GM21737 (cell line): Measurements from ENCODE around the gene SP100.
"Not testable (repeated sequence)": the region's sequence is repeated elsewhere in the genome, so short reads cannot be mapped to it uniquely, and the experiment has no call there.

Experiments
- ATAC-seq: cut with Tn5 transposase; IDR thresholded peaks from one replicate; pipeline ENCODE4 v1.9.1; 2021; ENCODE audit warnings: mild to moderate bottlenecking, moderate library complexity; ENCODE audit not compliant: unreplicated experiment

The SP100 gene

DNA sequence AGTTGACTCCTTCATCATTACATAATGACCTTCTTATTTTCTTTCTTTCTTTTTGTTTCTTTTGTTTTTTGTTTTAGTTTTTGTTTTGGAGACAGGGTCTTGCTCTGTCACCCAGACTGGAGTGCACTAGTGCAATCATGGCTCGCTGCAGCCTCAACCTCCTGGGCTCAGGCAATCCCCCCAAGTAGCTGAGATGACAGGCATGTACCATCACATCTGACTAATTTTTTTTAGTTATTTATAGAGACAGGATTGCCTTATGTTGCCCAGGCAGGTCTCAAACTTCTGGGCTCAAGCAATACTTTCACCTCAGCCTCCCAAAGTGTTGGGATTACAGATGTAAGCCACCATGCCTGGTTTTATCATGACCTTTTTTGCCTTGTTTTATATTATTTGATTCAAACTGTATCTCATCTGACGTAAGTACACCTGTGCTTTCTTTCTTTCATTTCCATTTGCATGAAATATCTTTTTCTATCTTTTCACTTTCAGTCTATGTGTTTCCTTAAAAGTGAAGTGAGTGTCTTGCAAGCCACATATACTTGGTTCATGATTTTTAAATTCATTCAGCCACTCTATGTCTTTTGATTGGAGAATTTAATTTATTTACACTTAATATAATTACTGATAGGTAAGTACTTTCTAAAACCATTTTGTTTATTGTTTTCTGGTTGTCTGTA, 39.1 kb downstream of the SP100 start:
- ATAC-seq = no peak

DNA sequence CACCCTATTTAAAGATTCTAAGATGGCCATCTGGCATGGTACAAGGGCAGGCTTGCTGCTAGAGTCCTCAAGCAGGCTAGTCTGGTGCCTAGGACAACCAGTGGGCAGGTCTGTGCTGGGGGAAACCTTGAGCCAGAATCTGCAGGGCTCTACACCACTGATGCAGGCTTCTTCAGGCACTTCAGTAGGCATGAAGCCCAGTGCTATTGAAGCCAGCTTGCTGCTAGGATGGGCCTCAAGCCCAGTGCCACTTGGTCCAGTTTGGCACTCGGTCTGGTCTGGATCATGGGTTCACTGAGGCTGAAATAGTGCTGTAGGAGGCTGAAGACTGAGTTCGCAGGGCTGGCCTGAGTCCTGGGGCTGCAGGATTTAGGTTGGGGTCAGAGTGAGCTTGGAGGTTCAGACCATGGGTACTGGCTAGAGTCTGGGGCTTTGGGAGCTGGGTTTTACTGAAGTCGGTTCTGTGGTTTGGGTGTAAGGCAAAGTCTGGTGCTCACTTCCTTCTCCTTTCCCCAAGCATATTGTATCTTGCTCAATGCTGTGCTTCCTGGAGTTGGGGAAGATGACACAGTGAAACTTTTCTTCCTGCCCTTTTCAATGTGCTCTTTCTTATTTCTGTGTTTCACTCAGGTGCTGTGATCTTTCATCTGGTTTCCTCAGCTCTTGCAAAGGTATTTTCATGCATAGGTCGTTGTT, 41.2 kb downstream of the SP100 start:
- no peak for ATAC-seq

DNA sequence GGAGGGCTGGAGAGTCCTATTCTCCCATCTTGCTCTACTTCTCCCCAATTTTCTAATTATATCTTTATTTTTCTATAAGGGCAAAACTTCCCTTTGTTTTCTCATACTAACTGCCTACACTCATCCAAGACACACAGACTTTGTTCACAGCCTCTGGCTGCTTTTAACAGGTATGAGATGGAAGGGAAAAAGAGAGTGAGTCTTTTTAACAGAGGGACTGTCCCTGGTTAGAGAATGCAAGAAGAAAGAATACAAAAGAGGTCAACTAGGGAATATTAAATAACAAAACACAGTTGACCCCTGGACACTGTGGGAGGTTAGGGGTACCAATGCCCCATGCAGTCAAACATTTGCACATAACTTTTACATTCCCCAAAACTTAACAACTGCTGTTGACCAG, 41.8 kb downstream of the SP100 start:
- ATAC-seq = no peak

DNA sequence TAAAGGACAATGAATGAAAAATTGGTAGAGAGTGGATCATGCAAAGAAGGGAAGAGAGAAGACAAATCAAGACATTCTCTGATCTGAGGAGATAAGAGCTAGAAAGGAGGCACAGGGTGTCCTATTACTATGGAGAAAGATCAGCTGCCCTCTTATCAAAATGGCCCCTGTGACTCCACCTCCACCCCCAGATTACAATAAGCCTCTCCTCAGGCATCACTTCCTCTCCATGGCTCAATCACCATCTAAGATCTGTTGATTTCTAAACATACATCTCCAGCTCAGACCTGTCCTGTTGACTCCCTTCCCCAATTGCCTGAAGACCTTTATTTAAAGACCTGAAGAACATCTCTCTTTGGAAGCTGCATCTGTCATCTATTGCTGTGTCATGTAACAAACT, 43.2 kb downstream of the SP100 start:
- no peak for ATAC-seq

DNA sequence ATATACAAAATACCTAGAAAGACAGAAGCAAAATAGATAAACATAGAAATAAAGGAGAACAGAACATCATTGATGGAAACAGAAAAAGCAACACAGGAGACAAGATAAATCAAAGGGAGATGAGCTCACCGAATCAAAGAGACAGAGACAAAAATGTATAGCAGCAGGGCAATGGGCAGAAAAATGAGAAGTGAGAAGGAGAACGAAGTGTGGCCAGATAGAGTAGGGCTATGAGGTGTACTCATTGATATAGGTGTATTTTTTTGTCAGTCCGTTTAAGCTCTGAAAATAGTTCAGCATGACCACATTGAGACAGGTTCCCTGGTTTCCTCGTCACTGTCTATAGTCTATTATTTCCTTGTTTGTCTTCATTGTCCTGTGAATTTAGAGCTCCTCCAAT, 55.1 kb downstream of the SP100 start:
- no peak for ATAC-seq

DNA sequence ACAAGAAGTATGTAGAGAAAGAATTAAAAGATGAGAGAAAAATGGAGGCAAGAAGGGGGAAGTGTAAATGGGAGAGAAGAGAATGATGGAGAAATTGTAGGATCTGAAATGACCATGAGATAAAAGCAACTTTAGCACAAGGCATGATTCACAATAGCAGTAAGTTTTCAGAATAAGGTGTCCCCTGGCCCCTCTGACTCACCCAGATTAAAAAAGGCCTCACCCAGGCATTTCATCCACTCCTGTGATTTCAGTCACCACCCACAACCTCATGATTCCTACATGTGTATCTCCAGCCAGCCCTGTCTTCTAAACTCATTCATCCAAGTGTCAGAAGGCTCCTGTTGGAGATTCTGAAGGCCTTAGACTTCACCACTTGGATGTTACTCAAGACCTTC, 56.6 kb downstream of the SP100 start:
- no peak for ATAC-seq

DNA sequence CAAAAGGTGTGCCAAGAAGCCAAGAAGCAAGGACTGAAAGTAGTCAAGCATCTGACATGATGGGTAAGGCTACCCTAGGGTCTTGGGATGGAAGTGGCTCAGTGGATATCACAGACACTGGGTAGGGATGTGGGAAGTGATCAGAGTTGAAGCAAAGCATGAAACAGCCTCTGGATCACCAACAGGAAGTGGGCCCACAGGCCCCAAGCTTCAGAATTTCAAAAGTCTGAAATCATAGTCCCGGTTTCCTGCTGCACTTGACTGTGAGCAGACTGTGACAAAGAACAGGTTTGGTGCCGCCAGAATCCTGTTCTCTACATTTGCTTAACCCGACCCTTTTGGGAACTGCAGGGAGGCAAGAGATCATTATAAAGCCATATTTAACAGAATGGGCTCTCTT, 57.4 kb downstream of the SP100 start:
- no peak for ATAC-seq

DNA sequence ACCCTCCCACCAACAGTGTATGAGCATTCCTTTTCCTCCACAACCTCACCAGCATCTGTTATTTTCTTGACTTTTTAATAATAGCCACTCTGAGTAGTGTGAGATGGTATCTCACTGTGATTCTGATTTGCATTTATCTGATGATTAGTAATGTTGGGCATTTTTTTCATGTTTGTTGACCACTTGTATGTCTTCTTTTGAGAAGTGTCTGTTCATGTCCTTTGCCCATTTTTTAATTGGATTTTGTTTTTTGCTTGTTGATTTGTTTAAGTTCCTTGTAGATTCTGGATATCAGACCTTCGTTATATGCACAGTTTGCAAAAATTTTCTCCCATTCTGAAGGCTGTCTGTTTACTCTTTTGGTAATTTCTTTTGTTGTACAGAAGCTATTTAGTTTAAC, 59.1 kb downstream of the SP100 start:
- ATAC-seq = no peak

DNA sequence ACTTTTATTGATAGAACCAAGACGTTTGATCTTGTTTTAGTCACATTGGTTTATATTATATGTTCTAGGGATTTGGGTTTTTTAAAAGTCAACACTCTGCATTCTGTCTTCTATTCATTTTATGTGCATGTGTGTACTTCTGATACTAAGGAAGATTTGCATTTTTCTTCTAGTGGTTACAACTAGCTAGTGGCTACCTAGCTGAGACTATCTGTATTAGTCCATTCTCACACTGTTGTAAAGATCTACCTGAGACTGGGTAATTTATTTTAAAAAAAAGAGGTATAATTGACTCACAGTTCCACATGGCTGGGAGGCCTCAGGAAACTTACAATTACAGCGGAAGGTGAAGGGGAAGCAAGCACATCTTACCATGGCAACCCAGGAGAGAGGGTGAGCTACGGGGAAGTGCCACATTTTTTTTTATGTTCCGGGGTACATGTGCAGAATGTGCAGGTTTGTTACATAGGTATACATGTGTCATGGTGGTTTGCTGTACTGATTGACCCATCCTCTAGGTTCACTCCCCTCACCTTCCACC, 69.9 kb downstream of the SP100 start:
- ATAC-seq = no peak

DNA sequence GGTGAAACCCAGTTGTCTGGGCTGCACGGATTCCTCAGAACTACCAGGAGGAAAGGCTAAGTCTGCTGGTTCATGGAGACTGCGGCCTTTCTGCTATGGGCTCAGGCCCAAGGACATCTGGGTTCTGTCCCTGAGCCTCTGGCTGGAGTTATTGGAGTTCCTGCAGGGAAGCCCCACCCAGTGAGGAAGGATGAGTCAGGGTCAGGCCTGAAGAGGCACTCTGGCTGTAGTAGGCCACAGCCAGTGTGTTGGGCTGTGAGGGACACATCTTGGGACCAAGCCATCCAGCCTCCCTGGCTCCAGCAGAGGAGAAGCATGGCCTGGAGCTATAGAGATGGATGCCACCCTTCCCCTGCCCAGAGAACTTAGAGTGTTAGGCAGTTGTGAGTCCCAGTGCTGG, 75.2 kb downstream of the SP100 start:
- ATAC-seq = not testable (repeated sequence)

DNA sequence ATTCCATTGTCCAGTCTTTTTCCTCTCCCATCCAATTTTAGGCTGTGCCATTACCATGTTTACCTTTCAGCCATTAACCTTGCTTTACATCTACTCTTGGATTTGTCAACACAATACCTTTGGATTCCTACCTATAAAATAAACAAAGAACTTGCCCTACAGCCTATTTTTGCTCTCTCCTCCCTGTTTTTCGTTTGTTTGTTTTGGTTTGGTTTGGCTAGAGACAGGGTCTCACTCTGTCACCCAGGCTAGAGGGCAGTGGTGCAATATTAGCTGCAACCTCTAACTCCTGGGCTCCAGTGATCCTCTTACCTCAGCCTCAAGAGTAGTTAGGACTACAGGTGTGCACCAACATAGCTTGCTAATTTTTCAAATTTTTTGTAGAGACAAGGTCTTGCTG, 76.1 kb downstream of the SP100 start:
- no peak for ATAC-seq

DNA sequence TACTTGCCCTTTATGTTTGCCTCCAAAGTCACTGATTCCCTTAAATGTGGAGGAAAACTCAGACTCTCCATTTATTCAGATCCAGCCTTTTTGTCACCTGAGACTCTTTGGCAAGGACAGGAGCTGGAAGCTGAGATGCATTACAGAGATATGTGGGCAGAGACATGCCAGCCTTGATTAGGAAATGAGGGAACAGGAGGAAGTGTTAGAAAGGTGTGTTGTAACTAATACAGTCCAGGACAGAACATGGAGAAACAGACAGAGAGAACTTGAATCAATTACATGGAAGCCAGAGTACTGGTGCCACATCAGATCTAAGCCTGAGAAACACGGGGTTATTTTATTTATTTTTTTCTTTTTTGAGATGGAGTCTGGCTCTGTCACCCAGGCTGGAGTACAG, 79.0 kb downstream of the SP100 start:
- ATAC-seq = no peak

DNA sequence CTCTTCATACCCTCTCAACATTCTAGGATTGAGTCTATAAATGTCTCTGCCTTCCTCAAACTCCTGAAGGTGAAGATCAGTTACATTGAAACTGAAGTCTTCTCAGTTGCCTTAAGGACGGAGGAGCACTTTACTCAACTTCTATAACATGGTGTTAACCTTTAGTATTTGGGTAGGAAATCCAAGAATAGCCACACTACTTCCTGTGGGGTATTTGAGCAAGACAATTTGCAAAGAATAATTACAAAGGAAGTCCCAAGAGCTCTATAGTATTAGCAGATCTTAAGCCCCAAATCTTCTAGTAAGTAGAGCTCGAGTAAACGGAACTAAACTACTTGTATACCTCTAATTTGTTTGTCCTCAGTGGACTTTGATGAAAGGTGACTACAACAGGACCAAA, 80.9 kb downstream of the SP100 start:
- ATAC-seq = peak; percentile 73

DNA sequence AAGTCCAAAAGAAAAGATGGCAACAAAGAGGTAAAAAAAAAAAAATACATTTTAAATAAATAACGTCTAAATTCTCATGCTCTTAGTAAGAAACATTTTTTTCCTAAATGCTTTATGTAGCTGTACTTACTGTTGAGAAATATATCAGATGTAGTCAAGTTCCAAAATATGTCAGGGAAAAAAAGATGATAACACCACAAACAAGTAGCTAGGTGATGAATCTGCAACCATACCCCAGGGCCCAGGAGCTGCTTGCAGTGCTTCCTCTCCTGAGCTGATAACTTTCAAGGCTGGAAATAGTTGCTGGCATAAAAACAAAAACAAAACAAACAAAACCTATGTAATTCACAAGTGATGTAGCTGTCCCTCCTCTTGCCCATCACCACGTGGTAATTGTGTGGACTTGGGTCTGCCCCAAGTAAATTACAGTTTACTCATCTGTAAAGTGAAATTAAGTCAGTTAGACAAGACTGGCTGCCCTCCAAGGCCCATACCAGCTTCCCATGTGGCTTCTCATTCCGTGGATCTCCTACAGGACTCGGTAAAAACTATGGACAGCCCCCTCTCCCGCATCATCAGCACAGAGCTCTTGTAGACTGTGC, 82.6 kb downstream of the SP100 start:
- no peak for ATAC-seq

DNA sequence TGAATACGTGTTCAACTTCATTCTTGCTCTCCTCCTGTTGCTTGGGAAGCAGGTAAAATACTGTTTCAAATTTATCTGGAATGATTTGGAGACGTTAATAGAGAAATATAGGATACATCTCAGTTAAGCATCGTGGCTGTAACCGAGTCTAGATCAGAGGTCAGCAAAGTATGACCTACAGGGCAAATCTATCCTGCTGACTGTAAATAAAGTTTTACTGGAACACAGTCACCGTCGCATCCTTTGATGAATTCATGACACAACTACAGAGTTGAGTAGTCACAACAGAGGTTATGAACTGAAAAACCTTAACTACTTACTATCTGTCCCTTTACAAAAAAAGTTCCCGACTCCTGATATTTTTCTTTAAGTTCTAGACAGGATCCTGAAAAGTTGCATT, 86.6 kb downstream of the SP100 start:
- no peak for ATAC-seq

DNA sequence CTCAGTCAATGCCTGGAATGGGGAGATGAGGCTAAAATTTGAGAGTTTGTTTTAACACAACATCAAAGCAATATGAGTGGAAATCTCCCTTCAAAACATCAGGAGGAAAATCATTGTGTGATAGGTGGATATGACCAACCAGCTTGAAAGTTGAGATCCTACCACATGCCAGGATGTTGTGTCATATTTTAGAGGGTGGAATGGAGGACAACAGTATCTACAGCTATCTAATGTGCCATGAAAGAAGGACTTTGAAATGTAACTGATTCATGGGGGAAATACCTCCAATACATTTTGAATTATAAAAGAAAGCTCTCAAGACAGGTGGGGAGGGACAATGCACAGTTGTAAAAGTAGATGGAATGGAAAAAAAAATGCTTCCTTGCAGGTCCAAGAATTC, 87.8 kb downstream of the SP100 start:
- no peak for ATAC-seq

DNA sequence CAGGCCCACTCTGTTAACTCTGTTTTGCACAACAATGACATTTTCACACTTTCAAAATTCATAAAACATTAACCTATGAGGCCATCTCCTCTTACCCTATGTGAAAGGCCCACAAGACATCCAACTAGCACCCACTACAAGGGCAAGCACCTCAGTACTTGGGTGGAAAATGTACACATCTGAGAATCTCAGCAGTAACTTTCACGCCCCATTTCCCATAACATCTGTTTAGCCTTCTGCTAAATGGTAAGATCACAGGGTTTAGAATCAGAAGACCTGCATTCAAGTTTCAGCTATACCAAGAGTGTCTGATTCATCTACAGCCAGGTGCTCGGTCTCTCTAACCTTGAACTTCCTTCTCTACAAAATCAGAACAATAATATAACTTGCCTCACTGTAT, 89.2 kb downstream of the SP100 start:
- peak; percentile 92 for ATAC-seq

DNA sequence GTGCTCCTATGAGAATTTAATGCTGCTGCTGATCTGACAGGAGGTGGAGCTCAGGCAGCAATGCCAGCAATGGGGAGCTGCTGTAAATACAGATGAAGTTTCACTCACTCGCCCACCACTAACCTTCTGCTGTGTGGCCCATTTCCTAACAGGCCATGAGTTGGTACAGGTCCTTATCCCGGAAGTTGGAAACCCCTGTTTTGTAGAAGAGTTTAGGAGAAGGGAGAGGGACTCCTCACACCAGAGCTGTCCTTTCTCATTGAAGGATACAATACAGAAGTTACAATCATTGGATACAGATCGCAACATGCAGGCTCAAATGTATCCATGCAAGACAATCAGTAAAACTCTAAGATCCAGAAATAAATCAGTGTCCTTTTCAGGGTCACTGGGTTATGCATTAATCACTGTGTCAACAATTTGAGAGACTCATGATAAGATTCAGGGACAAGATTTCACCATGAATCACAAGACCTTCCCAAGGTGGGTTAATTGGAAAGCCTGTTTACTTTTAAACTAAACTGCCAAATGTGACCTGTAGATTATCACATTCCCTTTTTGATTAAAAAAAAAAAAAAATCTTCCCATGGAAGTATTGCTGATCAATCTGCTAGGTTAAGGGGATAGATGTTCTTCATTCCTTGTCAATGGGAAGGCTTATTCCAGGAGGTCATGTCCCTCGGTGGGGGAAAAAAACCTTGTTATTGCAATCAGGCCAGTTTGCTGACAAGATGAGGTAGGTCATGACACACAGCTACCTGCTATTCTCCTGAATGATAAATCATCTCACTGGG, 97.2 kb downstream of the SP100 start:
- no peak for ATAC-seq

DNA sequence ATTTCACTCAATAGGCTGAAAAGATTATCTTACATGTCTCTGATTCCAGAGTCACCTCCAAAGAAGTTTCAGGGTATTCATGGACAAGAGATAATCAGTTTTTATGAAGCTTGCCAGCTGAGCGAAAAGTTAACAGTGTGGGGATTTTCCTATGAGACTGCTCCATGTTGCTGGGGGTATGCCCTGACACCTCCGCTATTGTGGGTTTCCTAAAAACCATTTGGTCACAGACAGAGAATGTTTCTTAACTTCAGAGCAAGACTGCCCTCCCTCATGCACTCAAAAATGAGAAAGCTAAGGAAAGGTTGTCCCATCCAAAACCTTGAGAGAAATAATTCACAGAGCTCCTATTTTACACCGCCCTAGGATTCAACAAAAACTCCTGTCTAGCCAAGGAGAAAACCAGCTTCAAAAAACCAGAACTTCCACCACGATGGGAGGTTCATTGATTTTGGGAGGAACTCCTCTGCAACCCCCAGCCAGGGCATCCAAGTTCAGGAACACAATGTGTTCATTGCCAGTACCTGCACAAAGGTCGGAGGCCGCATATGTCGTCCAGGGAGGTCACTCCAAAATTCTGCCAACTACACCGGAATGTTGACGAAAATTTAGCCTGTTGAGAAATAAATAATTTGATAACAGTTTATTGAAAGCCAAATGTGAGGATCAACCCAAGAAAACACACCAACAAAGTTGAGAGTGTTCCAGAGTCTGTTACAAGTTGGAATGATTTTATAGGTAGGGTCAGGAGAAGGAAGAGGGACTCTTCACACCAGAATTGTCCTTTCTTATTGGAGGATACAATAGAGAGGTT, 104.3 kb downstream of the SP100 start:
- no peak for ATAC-seq

DNA sequence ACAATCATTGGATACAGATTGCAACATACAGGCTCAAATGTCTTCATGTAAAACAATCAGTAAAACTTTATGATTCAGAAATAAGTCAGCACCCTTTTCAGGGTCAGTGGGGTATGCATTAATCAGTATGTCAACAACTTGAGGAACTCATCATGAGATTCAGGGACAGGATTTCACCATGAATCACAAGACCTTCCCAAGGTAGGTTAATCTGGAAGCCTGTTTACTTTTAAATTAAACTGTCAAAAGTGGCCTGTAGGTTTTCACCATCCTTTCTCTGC, 104.8 kb downstream of the SP100 start:
- ATAC-seq = no peak

DNA sequence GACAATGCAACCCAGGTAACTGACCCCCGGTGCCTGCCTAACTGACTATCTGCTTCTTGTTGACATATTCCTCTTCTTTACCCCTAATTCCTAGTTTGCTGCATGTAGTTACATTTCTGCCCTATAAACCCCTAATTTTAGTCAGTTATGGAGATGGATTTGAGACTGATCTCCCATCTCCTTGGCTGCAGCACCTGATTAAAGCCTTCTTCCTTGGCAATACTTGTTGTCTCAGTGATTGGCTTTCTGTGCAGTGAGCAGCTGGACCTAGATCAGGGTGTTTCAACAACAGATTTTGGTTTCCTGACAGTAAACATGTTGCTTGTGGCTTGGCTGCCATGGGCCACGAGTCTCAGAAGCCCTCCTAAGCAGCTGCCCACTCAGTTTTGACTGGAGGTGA, 105.4 kb downstream of the SP100 start:
- ATAC-seq = no peak
